Left lung (tissue), 10 donors: Measurements from ENCODE around the gene PITPNM3. TPM values are rescaled to one million over a fixed set of nuclear protein-coding genes. Genes with fewer than 3 reads are reported as not detected.

ENCODE experiments used
- ATAC-seq: fragments of 200-7000 bp; cut with Tn5 transposase; one replicate; pipeline ENCODE4 v1.9.1; 2020; ENCODE audit warnings: moderate library complexity
- DNase-seq, 4 donors: peaks; one replicate each; pipeline ENCODE4 v3.0.0-alpha.2; 2013 to 2020
- H3K27ac ChIP-seq, 2 donors: fragments of 200-600 bp; sonication (generic) in 1 of 2; one replicate each; pipeline versions ENCODE4 v1.5.0 to v1.8.0; 2020 to 2021
- H3K27me3 ChIP-seq, 2 donors: fragments of 200-600 bp; sonication (generic) in 1 of 2; one replicate each; pipeline versions ENCODE4 v1.5.0 to v1.8.0; 2020 to 2021
- H3K36me3 ChIP-seq, 2 donors: fragments of 200-600 bp; sonication (generic) in 1 of 2; one replicate each; pipeline versions ENCODE4 v1.5.0 to v1.8.0; 2020 to 2021
- H3K4me1 ChIP-seq, 2 donors: fragments of 200-600 bp; one replicate each; pipeline ENCODE4 v1.8.0; 2021
- H3K4me3 ChIP-seq, 2 donors: fragments of 200-600 bp; sonication (generic) in 1 of 2; one replicate each; pipeline versions ENCODE4 v1.5.0 to v1.8.0; 2020 to 2021; ENCODE audit warnings: mild to moderate bottlenecking in 1 of 2
- H3K9me3 ChIP-seq, 2 donors: fragments of 200-600 bp; sonication (generic) in 1 of 2; one replicate each; pipeline versions ENCODE4 v1.5.0 to v1.8.0; 2020 to 2021
- CTCF ChIP-seq, 2 donors: fragments of 200-600 bp; sonication (generic) in 1 of 2; IDR thresholded peaks; one replicate each; pipeline versions ENCODE4 v1.5.0 to v1.8.0; 2021; ENCODE audit warnings: antibody characterized with exemption in 2 of 2
- intact Hi-C, 2 donors: fragments of 100-400 bp; cut with DNase I; formaldehyde crosslinking; loops; one replicate each; pipeline versions ENCODE4 v1.11.2 to v1.14.2; 2022
- polyA plus RNA-seq, 6 donors: library from polyadenylated mRNA; unstranded; fragments of 120-200 nt; gene quantifications; one replicate each; pipeline ENCODE4 v1.2.1, GENCODE V29; 2013; ENCODE audit not compliant: insufficient read length in 6 of 6
- total RNA-seq, 2 donors: library from RNA; stranded (reverse); fragmentation: NEBNext Ultra II Directional; extraction: Animal tissue kit (Norgen Biotek cat#: 25700); gene quantifications; one replicate each; pipeline ENCODE4 v1.2.1, GENCODE V29; 2021
- donor health status: DM: no; HTN: yes; CAD: no.
- donor health status: DM: no; HTN: no; CAD: no.

Gene PITPNM3
- total and polyA plus RNA-seq, 8 donors: 3.6 to 13.8 (median 5.8) TPM

- intact Hi-C loops: no loop called here
- no peak for TF ChIP-seq CTCF (IDR thresholded peaks at IDR 0.05)
- no peak for ATAC-seq
- no peak overlapping the region for H3K27ac ChIP-seq
- no peak overlapping the region for H3K4me3 ChIP-seq
- no peaks in the 10 kb centered on the region for H3K9me3 ChIP-seq
- no peaks in the 10 kb centered on the region for H3K27me3 ChIP-seq
- H3K36me3 ChIP-seq: no peaks in the 10 kb centered on the region
- no peak for DNase-seq
- no peaks in the 10 kb centered on the region for H3K4me1 ChIP-seq
These were observed 79.6 kb downstream of the PITPNM3 start for GRCh38 chr17:6476810-6477179.

GRCh38 chr17:6476076-6476809 is 80.1 kb downstream of the PITPNM3 start:
- Histone ChIP-seq H3K4me3 (no peak overlapping the region), H3K4me1 (no peaks in the 10 kb centered on the region)
- intact Hi-C loops: no loop called here

GRCh38 chr17:6475411-6475810 is 80.9 kb downstream of the PITPNM3 start:
- intact Hi-C loops: no loop called here
- no peak for TF ChIP-seq CTCF (IDR thresholded peaks at IDR 0.05)
- no peak overlapping the region for H3K4me3 ChIP-seq

More at GRCh38 chr17:6476076-6476809, 80.1 kb downstream of the PITPNM3 start:
- Histone ChIP-seq H3K27me3 (no peaks in the 10 kb centered on the region), H3K27ac (no peak overlapping the region), H3K9me3 (no peaks in the 10 kb centered on the region), H3K36me3 (no peaks in the 10 kb centered on the region)
- ATAC-seq: no peak
- no peak for TF ChIP-seq CTCF (IDR thresholded peaks at IDR 0.05)
- DNase-seq: no peak

GRCh38 chr17:6474906-6475305 is 81.4 kb downstream of the PITPNM3 start:
- Histone ChIP-seq H3K27ac (no peak overlapping the region), H3K4me3 (no peak overlapping the region), H3K9me3 (no peaks in the 10 kb centered on the region), H3K4me1 (no peaks in the 10 kb centered on the region), H3K36me3 (no peaks in the 10 kb centered on the region), H3K27me3 (no peaks in the 10 kb centered on the region)
- DNase-seq (no peak), ATAC-seq (no peak)
- intact Hi-C loops: no loop called here
- no peak for TF ChIP-seq CTCF (IDR thresholded peaks at IDR 0.05)

More at GRCh38 chr17:6475411-6475810, 80.9 kb downstream of the PITPNM3 start:
- Histone ChIP-seq H3K36me3 (no peaks in the 10 kb centered on the region), H3K27me3 (no peaks in the 10 kb centered on the region), H3K27ac (no peak overlapping the region), H3K9me3 (no peaks in the 10 kb centered on the region), H3K4me1 (no peaks in the 10 kb centered on the region)
- DNase-seq (no peak), ATAC-seq (no peak)

- no peaks in the 10 kb centered on the region for H3K36me3 ChIP-seq
- H3K9me3 ChIP-seq: no peaks in the 10 kb centered on the region
- no peak overlapping the region for H3K27ac ChIP-seq
- no peaks in the 10 kb centered on the region for H3K4me1 ChIP-seq
- TF ChIP-seq CTCF (IDR thresholded peaks at IDR 0.05): no peak
- ATAC-seq (no peak), DNase-seq (peak in 1 of 4 donors; percentile 75)
- H3K4me3 ChIP-seq: no peak overlapping the region
- intact Hi-C loops: no loop called here
- H3K27me3 ChIP-seq: no peaks in the 10 kb centered on the region
These were observed 82.0 kb downstream of the PITPNM3 start for GRCh38 chr17:6474376-6474775.
